HG03571 (cell line): ENCODE results near the gene LRRC8A.
"Not testable (repeated sequence)": the region's sequence is repeated elsewhere in the genome, so short reads cannot be mapped to it uniquely, and the experiment has no call there.

Experiments
- ATAC-seq: cut with Tn5 transposase; IDR thresholded peaks from one replicate; pipeline ENCODE4 v1.9.1; 2021; ENCODE audit not compliant: unreplicated experiment

Gene LRRC8A

DNA sequence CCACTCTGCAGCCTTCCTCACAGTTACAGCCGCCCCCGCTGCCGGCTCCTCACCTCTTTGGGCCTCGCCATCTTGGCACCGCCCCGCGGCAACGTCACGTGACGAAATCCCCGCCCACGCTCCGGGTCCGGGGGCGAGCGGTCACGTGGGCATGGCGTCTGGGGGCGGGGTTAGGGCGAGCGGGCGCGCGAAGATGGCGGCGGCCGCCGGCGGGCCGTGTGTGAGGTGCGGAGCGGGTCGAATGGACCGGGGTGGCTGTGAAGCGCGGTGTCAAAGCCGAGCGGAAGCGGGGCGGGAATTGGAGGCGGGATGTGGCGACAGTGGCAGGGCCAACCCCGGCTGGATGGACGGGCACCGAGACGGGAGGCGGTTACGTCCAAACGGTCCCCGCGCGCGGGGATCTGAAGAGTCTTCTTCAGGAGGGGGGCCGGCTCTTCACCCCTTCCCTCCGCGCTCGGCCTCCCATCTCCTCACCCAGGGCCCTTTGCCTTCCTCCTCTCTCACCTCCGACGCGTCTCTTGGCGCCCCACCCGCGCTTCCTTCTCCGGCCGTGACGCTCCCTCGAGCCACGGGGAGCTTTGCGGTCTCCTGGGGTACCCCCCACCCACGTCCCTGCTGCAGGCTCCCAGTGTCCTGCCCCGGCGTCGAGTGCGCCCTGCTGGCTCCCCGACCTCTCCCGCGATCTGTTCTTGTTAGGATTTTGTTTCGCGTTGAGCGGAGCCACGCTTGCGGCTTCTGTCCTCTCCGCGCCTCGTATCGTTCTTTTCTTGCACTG, 65.8 kb downstream of the LRRC8A start, which contains the start of the genes DOLK and NUP188:
Gene DOLK (minus strand): TSS at position 77 of the 775 bp plus-strand sequence. CDS start 300 bp downstream, outside the sequence.
Gene NUP188 (plus strand): TSS at position 173 of the 775 bp plus-strand sequence. CDS start 21 bp downstream, at position 194.
- ATAC-seq = peak; percentile 81

GRCh38 chr9:128961403-128961802, 79.5 kb downstream of the LRRC8A start:
- not testable (repeated sequence) for ATAC-seq
